Parathyroid adenoma (tissue), 2 donors: ENCODE measurements around the gene UHRF1.

Experiments
- H2AFZ ChIP-seq: fragments of 300-600 bp; sonication (generic); one replicate; pipeline ENCODE4 v1.7.0; 2017; ENCODE audit warnings: antibody characterized with exemption, mild to moderate bottlenecking
- H3K27ac ChIP-seq: fragments of 300-600 bp; sonication (generic); one replicate; pipeline ENCODE4 v1.7.0; 2017
- H3K27me3 ChIP-seq: fragments of 300-600 bp; sonication (generic); one replicate; pipeline ENCODE4 v1.7.0; 2017; ENCODE audit warnings: low read length; ENCODE audit not compliant: control insufficient read depth, insufficient read depth
- H3K36me3 ChIP-seq: fragments of 300-600 bp; sonication (generic); one replicate; pipeline ENCODE4 v1.7.0; 2017; ENCODE audit warnings: low read length; ENCODE audit not compliant: control insufficient read depth, insufficient read depth
- H3K4me1 ChIP-seq: fragments of 300-600 bp; sonication (generic); one replicate; pipeline ENCODE4 v1.7.0; 2017; ENCODE audit warnings: control low read depth
- H3K4me2 ChIP-seq: fragments of 300-600 bp; sonication (generic); one replicate; pipeline ENCODE4 v1.7.0; 2017; ENCODE audit warnings: low read length
- H3K4me3 ChIP-seq: fragments of 300-600 bp; sonication (generic); one replicate; pipeline ENCODE4 v1.7.0; 2017; ENCODE audit warnings: low read depth, low read length
- H3K79me2 ChIP-seq: fragments of 300-600 bp; sonication (generic); one replicate; pipeline ENCODE4 v1.7.0; 2017; ENCODE audit warnings: control low read depth
- H3K9ac ChIP-seq: fragments of 300-600 bp; sonication (generic); one replicate; pipeline ENCODE4 v1.7.0; 2017; ENCODE audit warnings: mild to moderate bottlenecking
- H3K9me3 ChIP-seq: fragments of 300-600 bp; sonication (generic); one replicate; pipeline ENCODE4 v1.7.0; 2017; ENCODE audit warnings: low read length; ENCODE audit not compliant: control insufficient read depth
- CTCF ChIP-seq: fragments of 300-600 bp; sonication (generic); IDR thresholded peaks from one replicate; pipeline ENCODE4 v1.7.0; 2017; ENCODE audit warnings: antibody characterized with exemption, mild to moderate bottlenecking
- donor health status: primary hyperparathyroidism.

Gene UHRF1

GRCh38 chr19:4913996-4914735, 4.9 kb downstream of the UHRF1 start:
- Histone ChIP-seq H3K9me3 (no peaks in the 10 kb centered on the region), H3K4me1 (no peaks in the 10 kb centered on the region), H3K27ac (no peak overlapping the region), H3K27me3 (no peaks in the 10 kb centered on the region), H3K36me3 (no peaks in the 10 kb centered on the region), H3K9ac (no peak overlapping the region), H3K4me3 (no peak overlapping the region), H3K79me2 (no peaks in the 10 kb centered on the region), H2AFZ (no peak overlapping the region), H3K4me2 (no peak overlapping the region)
- TF ChIP-seq CTCF = no peak

GRCh38 chr19:4914736-4915501, 5.6 kb downstream of the UHRF1 start:
- H3K27ac ChIP-seq = no peak overlapping the region
- H3K9me3 ChIP-seq = no peaks in the 10 kb centered on the region
- no peaks in the 10 kb centered on the region for H3K79me2 ChIP-seq
- H2AFZ ChIP-seq = no peak overlapping the region
- no peaks in the 10 kb centered on the region for H3K4me1 ChIP-seq
- no peak overlapping the region for H3K4me3 ChIP-seq
- no peak for TF ChIP-seq CTCF
- no peaks in the 10 kb centered on the region for H3K36me3 ChIP-seq
- H3K4me2 ChIP-seq = no peak overlapping the region
- no peaks in the 10 kb centered on the region for H3K27me3 ChIP-seq
- no peak overlapping the region for H3K9ac ChIP-seq

GRCh38 chr19:4916292-4917082, 7.2 kb downstream of the UHRF1 start:
- no peaks in the 10 kb centered on the region for H3K27me3 ChIP-seq
- no peaks in the 10 kb centered on the region for H3K79me2 ChIP-seq
- no peaks in the 10 kb centered on the region for H3K4me1 ChIP-seq
- no peak overlapping the region for H3K4me3 ChIP-seq
- H2AFZ ChIP-seq = no peak overlapping the region
- no peaks in the 10 kb centered on the region for H3K9me3 ChIP-seq
- H3K9ac ChIP-seq = no peak overlapping the region
- H3K4me2 ChIP-seq = no peak overlapping the region
- H3K27ac ChIP-seq = no peak overlapping the region
- H3K36me3 ChIP-seq = no peaks in the 10 kb centered on the region
- no peak for TF ChIP-seq CTCF

- Histone ChIP-seq H3K79me2 (no peaks in the 10 kb centered on the region), H3K36me3 (no peaks in the 10 kb centered on the region), H3K27me3 (no peaks in the 10 kb centered on the region), H3K9ac (no peak overlapping the region), H3K27ac (no peak overlapping the region), H2AFZ (no peak overlapping the region), H3K4me1 (no peaks in the 10 kb centered on the region), H3K4me2 (no peak overlapping the region), H3K9me3 (no peaks in the 10 kb centered on the region), H3K4me3 (no peak overlapping the region)
- no peak for TF ChIP-seq CTCF
Observed at GRCh38 chr19:4922530-4923275, 13.4 kb downstream of the UHRF1 start.
